ENCODE data around the gene TEDC2.
A peak's percentile ranks its signal among the peaks of the same experiment; 100 is the strongest.

Gene TEDC2

DNA sequence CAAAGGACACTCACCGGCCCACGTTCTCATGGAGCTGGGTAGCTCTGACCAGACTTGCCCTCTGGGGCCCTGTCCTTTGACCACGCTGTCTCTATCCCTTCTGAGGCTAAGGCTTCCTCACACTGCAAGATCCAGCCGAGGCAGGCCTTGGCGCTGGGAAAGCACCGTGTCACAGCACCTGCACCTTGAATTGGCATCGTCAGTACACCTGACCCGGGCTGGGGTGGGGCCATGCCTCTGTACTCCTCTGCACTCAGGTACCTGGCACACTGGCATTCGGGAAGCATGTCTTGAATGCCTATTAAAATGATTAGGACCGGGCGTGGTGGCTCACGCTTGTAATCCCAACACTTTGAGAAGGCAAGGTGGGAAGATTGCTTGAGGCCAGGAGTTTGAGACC lies 21.0 kb downstream of the TEDC2 start:
- no peak for DNase-seq

DNA sequence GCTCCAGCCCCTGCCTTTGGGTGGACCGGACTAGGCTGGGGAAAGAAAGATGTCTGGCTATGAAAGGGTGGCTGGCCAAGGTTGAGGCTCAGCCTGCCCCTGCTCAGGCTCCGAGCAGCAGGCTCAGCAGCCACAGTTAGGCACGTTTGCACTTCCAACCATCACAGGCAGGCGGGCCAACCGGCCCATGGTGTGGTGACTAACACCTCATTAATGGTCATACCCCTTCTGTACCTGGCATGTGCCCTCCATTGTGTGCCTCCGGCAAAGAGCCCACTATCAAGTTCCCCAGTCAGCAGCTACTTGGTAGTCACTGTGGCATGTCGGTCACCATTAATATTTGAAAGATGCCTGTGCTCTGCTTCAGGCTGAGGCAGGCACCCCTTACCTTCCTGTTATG lies 21.8 kb downstream of the TEDC2 start:
- DNase-seq, result no peak

DNA sequence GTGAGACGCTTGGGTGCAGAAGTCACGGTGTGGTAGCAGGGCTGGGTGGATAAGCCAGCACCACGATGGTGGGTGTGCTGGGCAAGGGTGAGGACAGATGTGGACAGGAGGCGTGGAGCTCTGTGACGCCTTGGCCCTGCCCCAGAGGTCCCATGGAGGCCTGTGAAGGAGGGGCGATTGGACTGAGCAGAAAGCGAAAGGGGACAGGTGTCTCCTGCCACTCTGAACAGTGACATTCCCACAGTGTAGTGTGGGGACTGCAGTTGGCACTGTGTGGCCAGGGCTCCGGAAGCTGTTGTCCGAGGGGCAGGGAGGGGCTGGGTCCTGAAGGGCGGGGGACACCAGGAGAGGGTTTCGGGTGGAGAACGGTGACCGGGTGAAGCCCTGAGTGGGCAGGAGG lies 22.3 kb downstream of the TEDC2 start:
- no peak for DNase-seq

DNA sequence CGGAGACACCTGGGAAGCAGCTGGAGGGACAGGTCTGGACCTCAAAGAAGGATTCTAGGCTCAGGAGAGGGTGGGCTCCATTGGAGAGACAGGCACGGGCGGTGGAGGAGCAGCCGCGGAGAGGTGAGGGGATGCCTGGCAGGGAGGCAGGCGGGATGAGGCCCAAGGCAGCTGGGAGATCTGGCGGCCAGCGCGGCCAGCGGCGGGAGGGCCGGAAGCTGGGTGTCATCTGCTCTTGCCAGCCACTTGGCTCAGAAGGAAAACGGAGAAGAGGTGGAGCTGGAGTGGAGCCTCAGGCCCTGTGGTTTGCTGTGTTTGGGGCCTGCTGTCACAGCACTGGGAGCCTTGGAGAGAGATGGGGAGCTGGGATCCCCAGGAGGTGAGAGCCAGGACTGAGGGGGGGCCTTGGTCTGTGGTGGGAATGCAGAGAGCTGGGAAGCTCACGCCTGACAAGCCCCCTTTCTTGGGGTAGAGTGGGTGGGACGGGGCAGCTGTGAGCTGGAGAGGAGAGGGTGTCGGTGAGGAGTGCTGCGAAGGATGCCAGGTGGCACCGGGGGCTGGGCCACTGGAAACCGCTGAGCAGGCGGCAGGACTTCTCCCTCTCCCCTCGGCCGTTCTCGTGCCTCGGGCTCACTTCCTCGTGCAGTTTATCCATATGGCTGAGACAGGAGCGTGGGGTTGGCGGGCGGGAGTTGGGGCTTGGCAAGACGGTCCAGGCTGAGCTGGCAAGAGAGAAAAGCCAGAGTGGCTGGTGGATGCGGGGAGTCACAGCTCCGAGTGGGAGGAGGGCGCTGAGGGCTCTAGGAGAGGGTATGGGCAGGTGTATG lies 23.0 kb downstream of the TEDC2 start:
- peak; percentile 46 for DNase-seq

DNA sequence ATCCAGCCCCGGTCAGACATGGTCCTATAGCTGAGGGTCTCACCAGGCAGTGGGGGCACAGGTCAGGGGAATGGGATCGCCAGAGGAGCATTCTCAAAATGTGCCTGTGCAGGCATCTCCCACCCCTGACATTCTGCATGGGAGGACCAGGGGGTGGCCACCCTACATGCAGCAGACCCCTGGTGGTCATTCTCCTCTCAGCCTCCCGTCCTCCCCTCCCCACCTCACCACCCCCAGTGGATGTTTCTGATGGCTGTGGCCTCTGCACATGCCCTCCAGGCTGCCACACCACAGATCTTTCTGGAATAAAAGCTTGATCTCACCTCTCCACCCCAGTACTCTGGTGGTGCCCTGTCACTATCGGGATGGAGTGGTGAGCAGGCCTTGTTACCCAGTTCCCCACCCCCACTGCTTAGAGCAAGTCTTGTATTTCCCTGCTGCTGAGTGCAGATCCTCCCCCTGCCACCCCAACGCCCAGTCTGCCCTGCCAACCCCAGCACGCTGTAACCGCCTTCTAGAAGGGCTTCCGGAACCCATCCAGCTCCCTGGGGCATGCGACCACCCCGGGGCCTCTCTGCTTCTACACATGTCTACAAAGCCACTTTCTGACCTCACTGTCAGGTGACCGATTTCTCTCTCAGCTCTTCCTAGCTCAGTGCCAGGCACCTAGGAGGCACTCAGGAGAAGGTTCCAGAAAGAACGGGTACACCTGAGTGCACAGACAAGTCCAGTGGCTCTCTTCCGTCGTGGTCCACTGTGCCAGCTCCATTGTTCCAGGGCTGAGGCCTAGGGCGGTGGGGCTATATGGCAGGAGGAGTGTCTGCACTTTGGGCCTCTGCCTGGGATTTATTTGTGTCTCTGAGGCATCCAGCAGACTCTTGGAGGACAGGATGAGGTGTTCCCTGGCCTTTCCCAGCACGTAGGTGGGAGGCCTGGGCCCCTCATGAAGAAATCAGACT lies 24.3 kb downstream of the TEDC2 start:
- DNase-seq, result no peak

DNA sequence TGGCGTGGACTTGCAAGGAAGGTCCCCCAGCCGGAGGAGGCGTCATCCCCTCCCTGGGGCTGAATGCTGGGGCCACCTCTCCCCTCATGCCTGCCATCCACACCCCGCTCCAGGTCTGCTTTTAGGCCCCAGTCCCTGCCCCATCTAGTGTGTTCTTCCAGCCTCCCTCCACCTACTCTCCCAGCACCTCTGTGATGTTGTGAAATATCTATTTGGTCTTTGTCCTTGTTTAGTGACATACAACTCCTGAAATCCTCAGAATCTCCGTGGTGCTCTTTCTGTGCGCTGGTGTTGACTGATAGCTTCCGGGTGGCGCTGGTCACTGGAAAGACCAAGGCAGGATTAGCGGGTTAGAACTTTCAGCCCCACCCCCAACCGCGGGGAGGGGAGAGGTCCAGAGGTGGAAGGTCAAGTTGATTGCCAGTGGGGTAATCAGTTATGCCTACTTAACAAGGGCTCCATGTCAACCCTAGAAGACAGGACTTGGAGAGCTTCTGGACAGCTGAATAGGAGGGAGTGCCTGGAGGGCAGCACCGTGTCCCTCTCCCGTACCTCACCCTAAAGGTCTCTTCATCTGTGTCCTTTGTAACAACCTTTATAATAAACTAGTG lies 25.1 kb downstream of the TEDC2 start:
- no peak for DNase-seq

DNA sequence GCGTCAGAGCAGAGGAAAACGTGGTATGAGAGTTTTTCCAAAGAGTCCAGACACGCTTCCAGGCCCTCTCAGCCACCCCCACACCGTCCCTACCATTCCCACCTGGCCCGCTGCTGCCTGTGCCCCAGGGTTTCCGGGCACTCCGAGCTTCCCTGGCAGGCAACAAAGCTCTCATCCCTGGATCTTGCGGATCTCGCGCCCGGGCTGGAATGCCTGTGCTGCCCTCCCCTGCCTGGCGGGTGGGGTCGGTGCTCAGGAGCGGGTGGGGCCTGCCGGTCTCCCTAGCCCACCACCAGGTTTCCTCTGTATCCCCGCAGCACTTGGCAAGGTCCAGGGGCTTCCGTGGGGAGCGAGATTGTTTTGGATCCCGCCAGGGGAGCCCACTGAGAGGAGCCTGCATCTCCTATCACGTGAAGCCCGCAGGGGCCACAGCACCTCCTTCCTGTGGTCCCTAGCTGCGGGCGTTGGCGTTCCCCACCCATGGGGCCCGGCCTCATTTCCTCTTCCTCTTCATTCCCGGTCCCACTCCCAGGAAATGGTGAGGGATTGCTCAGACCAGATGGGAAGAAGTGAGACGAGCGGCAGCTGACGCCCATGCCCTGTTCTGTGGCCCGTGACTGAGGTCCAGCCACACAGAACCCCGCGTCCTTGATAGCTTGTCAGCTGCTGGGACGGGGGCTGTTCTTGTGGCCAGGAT lies 26.1 kb downstream of the TEDC2 start:
- no peak for DNase-seq

DNA sequence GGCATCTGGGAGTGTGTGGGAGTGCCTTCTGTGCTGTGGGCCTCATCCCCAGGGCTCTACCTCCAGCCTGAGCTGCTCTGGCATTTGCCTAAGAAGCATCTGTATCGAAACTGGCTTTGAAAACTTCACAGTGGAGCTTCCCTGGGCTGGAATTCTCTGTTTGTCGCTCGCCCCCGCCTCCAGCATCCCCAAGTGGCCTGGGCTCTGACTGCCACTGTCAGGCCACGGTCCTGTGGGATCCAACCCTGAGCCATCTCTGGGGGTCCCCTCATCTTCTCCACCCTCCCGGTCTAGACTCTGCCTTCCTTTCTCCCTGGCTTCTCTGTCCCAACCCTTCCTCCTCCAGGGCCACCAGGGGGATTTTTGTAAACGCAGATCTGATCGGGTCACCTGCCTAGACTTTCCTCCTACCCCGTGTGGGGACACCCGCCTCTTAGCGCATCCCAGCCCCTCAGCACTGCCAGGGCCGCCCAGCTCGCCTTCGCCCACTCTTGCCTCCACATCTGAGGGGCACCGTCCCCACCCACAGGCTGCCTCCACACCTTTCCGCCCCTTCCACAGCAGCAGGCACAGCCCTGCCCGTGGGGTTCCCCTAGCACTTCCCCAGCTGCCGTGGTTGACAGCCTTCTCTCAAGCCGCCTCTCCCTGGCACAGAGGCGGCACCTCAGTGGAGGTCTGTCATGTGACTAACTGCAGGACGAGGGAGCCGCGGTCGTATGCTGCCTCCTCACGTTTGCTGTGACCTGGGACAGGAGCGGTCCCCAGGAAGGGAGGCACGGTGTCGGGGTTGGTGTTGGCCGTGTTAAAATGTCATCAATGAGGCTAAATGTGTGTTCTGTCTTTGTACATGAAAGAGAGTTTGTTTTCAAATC lies 27.0 kb downstream of the TEDC2 start:
- DNase-seq, result peak; percentile 67

DNA sequence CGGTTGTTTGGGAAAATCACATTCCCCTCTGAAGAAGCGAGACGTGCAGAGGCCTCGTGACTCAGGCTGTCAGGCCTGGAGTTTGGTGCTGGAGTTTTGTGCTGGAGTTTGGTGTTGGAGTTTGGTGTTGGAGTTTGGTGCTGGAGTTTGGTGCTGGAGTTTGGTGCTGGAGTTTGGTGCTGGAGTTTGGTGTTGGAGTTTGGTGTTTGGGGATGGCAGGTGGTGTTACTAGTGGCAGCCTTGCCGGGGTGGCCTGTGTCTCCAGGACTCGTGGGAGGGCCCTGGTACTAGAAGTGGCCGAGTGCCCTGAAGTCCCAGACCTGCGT lies 27.6 kb downstream of the TEDC2 start:
- DNase-seq, result no peak

DNA sequence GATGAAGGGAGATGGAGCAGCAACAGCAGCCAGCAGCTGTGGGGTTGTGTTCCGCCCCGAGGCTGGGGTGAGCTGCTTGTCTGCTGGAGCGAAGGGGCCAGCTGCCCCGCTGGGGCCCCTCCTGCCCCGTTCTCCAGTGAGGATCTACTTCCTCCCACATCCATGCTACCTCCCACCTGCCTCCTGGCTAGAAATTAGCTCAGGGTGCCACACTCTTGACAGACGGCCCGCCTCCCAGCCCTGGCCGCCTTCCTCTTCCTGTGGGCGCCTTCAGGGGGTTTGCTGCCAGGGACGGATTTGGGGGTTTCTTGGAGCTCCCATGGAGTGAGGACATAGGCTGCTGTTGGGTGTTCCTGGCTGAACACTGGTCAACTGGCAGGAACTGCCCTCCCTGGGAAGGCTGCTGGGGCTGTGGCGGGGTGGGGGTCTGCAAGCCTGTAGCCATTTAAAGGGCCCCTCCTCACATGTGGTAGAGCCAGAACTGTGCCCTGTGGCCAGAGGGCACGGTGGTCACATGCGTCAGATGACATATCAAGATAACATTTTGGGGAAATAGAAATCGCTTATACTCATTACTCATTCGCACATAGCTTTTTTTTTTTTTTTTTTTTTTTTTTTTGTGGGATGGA lies 28.1 kb downstream of the TEDC2 start:
- no peak for DNase-seq

DNA sequence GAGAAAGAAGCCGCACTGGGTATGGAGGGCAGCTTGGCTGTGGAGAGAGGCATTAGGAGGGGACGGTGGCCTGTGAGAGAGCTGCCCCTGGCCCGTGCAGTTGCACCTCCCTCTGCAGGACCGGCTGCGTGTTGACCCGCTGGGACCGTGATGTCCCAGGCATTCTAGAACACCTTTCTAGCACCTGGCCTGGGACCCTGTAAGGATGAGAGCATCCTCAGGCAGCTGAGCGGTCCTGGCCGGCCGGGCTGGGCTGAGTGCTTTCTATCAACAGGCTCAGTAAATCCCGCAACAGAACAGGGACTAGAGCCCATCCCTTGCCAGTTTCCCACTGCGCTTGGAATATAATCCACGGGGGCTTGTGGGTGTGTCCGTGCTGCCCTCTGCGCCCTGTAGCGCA lies 29.7 kb downstream of the TEDC2 start:
- no peak for DNase-seq

DNA sequence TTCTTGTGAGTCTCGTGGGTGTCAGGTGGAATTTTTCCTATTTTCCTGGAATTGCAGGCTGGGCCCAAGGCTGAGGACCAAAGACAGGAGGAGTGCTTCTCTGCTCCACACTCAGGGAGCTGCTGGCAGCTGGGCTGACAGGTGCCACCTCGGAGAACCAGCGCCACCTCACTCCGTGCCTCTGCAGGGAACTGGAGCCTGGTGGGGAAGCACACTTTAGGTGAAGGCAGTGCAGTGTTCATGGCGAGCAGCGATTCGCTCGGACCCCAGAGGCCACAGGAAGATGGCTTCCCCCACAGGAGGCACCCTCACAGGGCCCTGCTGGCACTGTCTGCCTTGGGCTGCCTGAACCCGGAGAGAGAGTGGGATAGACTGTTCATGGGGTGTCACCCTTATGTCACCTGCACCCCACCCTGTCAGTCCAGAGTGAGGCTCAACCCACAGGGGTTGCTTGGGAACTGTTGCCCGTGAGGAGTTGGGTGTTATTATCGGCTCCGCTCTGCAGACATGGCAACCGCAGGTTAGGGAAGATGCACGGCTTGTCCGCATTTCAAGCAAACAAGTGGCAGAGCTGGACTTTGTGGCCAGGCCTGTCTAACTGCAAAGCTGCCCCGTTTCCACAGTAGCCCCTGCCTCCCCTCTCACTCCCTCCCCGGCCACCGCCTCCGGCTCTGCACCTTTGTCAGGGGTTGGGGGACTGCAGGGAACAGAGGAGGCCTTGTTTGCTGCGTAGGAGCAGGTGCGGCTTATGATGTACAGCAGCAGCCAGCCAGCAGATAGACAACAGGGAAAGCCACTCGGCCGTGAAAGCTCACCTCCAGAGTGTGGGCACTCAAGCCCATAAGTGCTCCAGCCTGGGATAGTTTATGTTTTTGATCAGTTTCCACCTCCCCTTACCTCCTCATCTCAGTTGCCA lies 30.5 kb downstream of the TEDC2 start:
- DNase-seq, result no peak

DNA sequence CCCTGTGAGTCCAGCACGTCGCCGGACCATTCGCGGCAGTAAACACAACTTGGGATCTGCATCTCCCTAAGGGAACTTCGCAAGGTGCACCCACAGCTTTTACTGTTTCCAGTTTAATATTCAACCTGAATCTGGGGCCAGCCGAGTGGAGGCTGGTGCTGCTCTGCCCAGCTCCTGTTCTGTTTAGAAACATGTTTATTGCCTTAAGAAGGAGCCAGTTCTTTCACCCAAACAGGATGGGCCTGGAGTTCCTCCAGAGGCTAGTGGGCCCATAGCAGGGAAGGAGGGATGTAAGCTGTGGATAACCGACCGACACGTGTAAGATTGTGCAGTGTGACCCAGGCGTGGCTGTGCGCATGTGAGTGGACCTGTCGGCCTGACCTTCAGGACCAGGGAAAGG lies 32.4 kb downstream of the TEDC2 start:
- no peak for DNase-seq

DNA sequence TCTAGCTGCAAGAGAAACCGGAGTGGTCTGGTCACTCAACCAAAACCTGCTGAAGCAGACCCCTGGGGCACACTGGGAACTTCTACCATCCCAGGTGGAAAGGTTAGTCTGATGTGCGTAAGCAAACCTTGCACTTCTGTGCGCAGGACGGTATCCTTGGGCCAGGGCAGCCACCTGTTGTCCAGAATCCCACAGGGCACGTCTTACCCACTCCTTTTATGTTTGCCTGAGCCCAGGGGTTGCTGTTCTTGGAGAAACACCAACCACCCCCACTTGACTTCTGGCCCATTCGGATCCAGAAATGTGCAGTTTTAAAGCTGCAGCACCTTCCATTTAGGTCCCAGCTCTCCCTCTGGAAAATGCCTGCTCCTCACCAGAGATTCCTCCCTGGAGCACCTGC lies 33.7 kb downstream of the TEDC2 start:
- no peak for DNase-seq

DNA sequence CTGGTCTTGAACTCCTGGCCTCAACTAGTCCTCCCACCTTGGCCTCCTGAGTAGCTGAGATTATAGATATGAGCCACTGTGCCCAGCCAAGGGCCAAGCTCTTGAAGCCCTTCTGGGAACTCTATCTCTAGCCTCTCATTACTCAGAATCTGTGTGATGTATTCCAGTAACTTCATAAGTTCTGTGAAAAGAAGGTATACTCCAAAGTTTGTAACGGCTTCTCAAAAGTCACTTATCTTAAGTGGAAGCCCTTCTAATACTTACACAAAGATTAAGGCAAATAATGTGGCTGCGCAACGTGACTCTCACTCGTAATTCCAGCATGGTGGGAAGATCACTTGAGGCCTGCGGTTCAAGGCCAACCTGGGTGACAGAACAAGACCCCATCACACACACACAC lies 34.7 kb downstream of the TEDC2 start:
- DNase-seq, result no peak

DNA sequence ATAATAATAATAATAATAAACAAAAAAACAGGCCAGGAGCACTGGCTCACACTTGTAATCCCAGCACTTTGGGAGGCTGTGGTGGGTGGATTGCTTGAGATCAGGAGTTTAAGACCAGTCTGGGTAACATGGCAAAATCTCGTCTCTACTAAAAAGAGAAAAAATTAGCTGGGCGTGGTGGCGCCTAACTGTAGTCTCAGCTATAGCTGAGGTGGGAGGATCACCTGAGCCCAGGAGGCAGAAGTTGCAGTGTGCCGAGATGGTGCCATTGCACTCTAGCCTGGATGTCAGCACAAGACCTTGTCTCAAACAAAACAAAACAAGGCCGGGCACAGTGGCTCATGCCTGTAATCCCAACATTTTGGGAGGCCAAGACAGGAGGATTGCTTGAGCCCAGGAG lies 35.1 kb downstream of the TEDC2 start:
- DNase-seq, result no peak

DNA sequence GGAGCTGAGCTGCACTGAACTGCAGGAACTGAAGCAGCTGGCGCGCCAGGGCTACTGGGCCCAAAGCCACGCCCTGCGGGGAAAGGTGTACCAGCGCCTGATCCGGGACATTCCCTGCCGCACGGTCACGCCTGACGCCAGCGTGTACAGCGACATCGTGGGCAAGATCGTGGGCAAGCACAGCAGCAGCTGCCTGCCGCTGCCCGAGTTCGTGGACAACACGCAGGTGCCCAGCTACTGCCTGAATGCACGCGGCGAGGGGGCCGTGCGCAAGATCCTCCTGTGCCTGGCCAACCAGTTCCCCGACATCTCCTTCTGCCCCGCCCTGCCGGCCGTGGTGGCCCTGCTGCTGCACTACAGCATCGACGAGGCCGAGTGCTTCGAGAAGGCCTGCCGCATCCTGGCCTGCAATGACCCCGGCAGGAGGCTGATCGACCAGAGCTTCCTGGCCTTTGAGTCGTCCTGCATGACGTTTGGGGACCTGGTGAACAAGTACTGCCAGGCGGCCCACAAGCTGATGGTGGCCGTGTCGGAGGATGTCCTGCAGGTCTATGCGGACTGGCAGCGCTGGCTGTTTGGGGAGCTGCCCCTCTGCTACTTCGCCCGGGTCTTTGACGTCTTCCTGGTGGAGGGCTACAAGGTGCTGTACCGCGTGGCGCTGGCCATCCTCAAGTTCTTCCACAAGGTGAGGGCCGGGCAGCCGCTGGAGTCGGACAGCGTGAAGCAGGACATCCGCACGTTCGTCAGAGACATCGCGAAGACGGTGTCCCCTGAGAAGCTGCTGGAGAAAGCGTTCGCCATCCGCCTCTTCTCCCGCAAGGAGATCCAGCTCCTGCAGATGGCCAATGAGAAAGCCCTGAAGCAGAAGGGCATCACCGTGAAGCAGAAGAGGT lies 36.6 kb downstream of the TEDC2 start:
- no peak for DNase-seq

DNA sequence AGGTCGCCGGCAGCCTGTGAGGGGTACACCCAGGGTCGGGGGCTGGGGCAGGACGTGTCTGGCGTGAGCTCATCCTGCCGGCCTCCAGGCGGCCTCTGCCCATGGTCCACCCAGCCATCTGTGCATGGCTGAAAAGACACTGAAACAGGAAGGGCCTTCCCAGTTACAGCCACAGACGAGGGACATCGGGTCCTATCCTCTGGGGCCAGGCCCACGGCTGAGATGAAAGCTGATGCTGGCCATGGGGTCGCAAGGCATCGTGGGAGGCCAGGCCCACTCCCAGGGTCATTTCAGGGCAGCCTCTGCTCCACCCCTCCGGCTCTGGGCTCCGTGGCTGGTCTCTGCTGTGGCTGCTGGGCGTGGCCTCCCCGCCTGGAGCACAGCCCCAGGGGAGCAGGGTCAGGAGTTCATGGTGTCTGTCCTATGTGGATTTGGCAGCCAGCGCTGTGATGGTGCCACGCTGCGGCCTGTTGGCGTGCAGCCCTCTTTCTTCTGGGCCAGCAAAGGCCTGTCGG lies 37.3 kb downstream of the TEDC2 start:
- DNase-seq, result peak; percentile 54
